Measurements from ENCODE around the gene PTOV1. TPM values are rescaled to one million over a fixed set of nuclear protein-coding genes. Genes with fewer than 3 reads are reported as not detected.

Gene PTOV1
- total and polyA plus RNA-seq, 2 of the 13 experiments (the other 11 are each of a cell fraction or from before 2014, with no cell fraction given), result 63.5 to 68.5 TPM

DNA sequence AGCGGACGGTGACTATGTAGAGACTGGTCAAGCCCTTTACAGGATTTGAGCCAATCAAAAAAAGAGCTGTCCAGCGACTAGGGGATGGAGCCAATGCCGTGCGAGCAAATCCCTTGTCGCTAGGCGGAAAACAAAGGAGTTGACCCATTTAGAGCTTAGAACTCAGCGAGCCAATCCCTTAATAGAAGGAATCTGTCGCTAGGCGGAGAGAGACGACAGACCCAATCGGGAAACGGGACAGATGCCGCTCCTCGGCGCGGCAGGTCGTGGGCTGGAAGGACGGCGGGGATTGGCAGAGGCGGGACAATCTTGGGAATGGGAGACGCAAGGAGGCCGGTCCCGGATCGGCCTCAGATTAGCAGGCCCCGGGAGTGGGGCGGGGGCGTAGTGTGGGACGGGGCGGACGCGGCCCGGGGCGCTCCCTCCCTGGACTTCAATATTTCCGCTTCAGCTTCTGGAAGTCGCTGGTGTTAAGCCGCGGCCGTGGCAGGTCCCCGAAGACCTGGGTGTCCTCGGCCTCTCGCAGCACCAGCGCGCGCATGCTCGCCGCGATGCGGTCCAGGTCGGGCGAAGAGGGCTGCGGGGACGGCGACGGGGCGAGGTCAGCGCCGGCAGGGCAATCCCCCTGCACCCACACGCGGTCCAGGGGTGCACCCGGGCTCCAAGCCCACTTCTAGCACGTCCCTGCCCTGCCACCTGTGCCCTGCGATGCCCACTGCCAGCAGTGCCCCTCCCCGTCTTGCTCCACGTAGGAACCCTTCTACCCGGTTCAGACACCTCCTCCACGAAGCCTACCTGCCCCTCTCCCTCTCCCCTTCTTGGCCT lies 18.7 kb downstream of the PTOV1 start (continued):
- TF ChIP-seq, protein P1, sequence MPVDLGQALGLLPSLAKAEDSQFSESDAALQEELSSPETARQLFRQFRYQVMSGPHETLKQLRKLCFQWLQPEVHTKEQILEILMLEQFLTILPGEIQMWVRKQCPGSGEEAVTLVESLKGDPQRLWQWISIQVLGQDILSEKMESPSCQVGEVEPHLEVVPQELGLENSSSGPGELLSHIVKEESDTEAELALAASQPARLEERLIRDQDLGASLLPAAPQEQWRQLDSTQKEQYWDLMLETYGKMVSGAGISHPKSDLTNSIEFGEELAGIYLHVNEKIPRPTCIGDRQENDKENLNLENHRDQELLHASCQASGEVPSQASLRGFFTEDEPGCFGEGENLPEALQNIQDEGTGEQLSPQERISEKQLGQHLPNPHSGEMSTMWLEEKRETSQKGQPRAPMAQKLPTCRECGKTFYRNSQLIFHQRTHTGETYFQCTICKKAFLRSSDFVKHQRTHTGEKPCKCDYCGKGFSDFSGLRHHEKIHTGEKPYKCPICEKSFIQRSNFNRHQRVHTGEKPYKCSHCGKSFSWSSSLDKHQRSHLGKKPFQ (CRISPR knock-in tag; IDR thresholded peaks at IDR 0.05; ENCODE audit: insufficient replicate concordance), result peak; percentile 36
- TF ChIP-seq ZSCAN30 (CRISPR knock-in tag; IDR thresholded peaks at IDR 0.05), result no peak
- peak; percentile 77; the same call in 1 of the 2 replicates for TF ChIP-seq ZNF678 (CRISPR knock-in tag; IDR thresholded peaks at IDR 0.05)
- TF ChIP-seq, protein P2, sequence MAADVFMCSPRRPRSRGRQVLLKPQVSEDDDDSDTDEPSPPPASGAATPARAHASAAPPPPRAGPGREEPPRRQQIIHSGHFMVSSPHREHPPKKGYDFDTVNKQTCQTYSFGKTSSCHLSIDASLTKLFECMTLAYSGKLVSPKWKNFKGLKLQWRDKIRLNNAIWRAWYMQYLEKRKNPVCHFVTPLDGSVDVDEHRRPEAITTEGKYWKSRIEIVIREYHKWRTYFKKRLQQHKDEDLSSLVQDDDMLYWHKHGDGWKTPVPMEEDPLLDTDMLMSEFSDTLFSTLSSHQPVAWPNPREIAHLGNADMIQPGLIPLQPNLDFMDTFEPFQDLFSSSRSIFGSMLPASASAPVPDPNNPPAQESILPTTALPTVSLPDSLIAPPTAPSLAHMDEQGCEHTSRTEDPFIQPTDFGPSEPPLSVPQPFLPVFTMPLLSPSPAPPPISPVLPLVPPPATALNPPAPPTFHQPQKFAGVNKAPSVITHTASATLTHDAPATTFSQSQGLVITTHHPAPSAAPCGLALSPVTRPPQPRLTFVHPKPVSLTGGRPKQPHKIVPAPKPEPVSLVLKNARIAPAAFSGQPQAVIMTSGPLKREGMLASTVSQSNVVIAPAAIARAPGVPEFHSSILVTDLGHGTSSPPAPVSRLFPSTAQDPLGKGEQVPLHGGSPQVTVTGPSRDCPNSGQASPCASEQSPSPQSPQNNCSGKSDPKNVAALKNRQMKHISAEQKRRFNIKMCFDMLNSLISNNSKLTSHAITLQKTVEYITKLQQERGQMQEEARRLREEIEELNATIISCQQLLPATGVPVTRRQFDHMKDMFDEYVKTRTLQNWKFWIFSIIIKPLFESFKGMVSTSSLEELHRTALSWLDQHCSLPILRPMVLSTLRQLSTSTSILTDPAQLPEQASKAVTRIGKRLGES (CRISPR knock-in tag; IDR thresholded peaks at IDR 0.05; ENCODE audit: borderline replicate concordance), result no peak
- 0 out of 2 replicates have a peak, but pooled peaks have one; percentile 55 for TF ChIP-seq ZNF589 (CRISPR knock-in tag; conservative IDR thresholded peaks at IDR 0.05)
- TF ChIP-seq ZNF775 (CRISPR knock-in tag; IDR thresholded peaks at IDR 0.05; ENCODE audit: borderline replicate concordance), result no peak
- TF ChIP-seq, protein P3, sequence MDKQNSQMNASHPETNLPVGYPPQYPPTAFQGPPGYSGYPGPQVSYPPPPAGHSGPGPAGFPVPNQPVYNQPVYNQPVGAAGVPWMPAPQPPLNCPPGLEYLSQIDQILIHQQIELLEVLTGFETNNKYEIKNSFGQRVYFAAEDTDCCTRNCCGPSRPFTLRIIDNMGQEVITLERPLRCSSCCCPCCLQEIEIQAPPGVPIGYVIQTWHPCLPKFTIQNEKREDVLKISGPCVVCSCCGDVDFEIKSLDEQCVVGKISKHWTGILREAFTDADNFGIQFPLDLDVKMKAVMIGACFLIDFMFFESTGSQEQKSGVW (CRISPR knock-in tag; IDR thresholded peaks at IDR 0.05; ENCODE audit: borderline replicate concordance), result no peak
- TF ChIP-seq, protein P4, sequence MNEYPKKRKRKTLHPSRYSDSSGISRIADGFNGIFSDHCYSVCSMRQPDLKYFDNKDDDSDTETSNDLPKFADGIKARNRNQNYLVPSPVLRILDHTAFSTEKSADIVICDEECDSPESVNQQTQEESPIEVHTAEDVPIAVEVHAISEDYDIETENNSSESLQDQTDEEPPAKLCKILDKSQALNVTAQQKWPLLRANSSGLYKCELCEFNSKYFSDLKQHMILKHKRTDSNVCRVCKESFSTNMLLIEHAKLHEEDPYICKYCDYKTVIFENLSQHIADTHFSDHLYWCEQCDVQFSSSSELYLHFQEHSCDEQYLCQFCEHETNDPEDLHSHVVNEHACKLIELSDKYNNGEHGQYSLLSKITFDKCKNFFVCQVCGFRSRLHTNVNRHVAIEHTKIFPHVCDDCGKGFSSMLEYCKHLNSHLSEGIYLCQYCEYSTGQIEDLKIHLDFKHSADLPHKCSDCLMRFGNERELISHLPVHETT (CRISPR knock-in tag; conservative IDR thresholded peaks at IDR 0.05), result no peak
- TF ChIP-seq, protein P5, sequence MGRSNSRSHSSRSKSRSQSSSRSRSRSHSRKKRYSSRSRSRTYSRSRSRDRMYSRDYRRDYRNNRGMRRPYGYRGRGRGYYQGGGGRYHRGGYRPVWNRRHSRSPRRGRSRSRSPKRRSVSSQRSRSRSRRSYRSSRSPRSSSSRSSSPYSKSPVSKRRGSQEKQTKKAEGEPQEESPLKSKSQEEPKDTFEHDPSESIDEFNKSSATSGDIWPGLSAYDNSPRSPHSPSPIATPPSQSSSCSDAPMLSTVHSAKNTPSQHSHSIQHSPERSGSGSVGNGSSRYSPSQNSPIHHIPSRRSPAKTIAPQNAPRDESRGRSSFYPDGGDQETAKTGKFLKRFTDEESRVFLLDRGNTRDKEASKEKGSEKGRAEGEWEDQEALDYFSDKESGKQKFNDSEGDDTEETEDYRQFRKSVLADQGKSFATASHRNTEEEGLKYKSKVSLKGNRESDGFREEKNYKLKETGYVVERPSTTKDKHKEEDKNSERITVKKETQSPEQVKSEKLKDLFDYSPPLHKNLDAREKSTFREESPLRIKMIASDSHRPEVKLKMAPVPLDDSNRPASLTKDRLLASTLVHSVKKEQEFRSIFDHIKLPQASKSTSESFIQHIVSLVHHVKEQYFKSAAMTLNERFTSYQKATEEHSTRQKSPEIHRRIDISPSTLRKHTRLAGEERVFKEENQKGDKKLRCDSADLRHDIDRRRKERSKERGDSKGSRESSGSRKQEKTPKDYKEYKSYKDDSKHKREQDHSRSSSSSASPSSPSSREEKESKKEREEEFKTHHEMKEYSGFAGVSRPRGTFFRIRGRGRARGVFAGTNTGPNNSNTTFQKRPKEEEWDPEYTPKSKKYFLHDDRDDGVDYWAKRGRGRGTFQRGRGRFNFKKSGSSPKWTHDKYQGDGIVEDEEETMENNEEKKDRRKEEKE (IDR thresholded peaks at IDR 0.05), result no peak
- no peak; the same call in 1 of the 2 replicates for TF ChIP-seq PPARG (CRISPR knock-in tag; conservative IDR thresholded peaks at IDR 0.05)
- TF ChIP-seq, protein P6, sequence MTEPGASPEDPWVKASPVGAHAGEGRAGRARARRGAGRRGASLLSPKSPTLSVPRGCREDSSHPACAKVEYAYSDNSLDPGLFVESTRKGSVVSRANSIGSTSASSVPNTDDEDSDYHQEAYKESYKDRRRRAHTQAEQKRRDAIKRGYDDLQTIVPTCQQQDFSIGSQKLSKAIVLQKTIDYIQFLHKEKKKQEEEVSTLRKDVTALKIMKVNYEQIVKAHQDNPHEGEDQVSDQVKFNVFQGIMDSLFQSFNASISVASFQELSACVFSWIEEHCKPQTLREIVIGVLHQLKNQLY (CRISPR knock-in tag; IDR thresholded peaks at IDR 0.05), result no peak
- TF ChIP-seq, protein P7, sequence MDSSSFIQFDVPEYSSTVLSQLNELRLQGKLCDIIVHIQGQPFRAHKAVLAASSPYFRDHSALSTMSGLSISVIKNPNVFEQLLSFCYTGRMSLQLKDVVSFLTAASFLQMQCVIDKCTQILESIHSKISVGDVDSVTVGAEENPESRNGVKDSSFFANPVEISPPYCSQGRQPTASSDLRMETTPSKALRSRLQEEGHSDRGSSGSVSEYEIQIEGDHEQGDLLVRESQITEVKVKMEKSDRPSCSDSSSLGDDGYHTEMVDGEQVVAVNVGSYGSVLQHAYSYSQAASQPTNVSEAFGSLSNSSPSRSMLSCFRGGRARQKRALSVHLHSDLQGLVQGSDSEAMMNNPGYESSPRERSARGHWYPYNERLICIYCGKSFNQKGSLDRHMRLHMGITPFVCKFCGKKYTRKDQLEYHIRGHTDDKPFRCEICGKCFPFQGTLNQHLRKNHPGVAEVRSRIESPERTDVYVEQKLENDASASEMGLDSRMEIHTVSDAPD (CRISPR knock-in tag; IDR thresholded peaks at IDR 0.05), result no peak
- no peak for TF ChIP-seq HCFC1 (IDR thresholded peaks at IDR 0.05; ENCODE audit: low read depth, low read length)
- peak; percentile 13; the same call in 1 of the 2 replicates for TF ChIP-seq ZBTB38 (CRISPR knock-in tag; IDR thresholded peaks at IDR 0.05)

Data from HepG2 (cell line).